Stimulated activated CD4-positive, alpha-beta T cell treated with anti-CD3 and anti-CD28 coated beads, Interleukin-4, amount 100 ng/mL, for 1 hour (primary cell): ENCODE results near the gene NFS1.

Experiments
- DNase-seq: peaks from one replicate; pipeline ENCODE4 v3.0.0-alpha.2; 2020

NFS1 gene

DNA sequence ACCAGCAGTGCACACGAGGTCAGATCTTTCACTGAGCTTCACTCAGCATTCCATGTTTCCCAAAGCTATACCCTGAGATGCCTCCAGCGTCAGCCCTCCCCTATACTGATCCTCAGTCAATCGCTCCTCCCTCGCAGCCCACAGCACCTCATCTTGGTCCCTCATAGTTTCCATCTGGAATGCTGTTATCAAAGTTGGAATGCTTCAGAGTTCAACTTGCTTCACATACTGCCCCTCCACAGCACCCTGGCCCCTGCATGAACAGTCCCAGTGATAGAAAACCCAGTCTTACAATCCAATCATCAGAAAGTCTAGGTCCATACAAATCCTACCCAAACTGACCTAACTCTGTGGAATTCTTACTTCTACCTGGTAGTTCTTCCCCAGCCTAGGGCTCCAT is 63.5 kb downstream of the NFS1 start:
- no peak for DNase-seq

DNA sequence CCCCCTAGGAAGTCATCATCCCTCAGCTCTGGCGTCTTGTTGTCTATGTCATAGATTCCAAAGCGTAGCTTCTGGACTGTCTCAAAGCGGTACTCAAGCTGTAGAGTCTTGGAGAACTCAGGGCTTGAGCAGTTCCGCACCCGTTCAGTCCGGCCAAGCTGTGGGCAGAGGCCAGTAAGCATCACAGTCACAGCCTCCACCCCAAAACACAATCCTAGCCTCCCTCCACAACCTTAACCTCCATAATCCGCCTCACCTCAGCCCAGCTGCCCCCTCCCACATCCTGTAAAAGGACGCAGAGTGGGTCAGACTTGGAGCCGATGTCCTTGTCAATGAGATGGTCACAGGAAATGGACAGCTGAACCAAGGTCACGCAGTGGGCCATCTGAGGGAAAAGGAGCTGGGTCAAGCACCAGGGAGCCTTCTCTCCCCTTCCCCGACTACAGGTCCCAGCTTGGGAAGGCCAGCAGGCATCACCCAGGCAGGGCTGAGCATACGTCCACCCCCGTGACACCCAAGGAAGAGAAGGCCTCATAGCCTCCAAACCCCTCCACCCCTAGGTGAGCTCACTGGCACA is 66.5 kb downstream of the NFS1 start:
- DNase-seq, result no peak

DNA sequence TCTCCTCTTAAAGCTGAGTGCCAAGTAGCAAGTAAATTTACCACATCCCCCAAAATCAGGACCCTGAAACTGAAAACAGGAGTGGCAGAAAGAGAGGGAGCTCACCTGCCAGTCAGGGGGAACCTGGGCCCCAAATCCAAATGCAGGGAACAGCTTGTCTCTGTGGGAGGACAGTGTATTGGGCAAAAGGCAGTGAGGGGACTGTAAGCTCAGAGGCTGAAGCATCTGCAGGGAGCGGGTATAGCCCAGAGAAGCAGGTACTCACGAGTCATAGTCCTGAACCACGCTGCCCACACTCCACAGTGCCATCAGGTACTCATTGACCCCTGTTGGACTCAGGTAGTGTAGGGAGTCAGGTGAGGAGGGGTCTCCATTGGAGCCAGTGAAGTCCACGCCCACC is 68.5 kb downstream of the NFS1 start:
- DNase-seq, result no peak

DNA sequence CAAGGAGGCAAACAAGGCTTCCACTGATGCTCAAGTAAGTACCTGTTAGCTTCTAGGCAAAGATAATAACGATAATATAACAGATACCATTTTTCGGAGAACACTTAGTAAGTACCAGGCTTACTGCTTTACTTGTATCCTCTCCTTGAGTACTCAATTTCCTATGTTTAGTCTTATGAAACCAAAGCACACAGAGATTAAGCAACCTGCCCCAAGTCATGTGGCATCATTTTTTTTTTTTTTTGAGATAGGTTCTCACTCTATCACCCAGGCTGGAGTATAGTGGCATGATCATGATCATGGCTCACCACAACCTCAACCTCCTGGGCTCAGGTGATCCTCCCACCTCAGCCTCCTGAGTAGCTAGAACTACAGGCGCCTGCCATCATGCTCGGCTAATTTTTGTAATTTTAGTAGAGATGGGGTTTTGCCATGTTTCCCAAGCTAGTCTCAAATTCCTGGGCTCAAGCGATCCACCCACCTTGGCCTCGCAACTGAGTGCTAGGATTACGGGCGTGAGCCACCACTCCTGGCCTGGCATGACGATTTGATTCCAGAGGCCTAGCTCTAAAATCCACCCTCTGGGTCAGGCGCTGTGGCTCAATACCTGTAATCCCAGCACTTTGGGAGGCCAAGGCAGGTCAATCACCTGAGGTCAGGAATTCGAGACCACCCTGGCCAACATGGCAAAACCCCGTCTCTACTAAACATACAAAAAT is 69.6 kb downstream of the NFS1 start:
- DNase-seq, result no peak

DNA sequence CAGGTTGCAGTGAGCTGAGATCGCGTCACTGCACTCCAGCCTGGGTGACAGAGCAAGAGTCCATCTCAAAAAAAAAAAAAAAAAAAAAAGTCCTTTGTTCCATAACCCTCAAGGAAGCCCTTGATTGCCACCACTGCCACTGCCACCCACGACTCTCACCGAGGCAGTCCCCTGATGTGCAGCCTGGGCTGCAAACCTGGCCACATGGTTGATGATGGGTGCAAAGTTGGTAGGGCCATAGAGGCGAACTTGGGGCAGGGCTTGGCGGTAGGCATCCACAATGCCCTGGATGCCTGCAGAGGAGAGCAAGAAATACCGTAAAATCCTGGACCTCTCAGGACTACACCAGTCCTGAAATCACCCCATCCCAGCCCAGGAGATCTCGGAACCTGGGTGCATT is 72.0 kb downstream of the NFS1 start:
- no peak for DNase-seq

DNA sequence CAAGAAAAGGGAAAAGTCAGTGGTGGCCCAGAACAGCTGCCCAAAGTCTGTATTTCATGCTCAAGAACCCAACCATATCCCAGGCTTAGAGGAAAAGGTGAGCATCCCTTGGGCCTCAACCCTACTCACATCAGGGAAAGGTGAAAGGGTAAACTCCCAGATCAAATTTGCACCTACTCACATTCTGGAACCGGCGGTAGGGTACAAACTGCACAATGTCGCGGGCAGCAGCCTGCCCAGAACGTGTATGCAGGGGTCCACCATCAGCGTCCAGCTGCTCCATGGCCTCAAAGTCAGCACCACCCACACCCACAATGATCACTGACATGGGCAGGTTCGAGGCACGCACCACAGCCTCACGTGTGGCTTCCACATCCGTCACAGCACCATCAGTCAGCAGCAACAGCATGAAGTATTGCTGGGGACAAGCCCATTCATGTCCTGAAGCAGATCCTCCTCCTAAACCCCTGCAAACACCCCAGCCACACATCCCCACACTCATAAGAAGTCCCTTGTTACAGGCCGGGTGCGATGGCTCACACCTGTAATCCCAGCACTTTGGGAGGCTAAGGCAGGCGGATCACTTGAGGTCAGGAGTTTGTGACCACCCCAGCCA is 72.7 kb downstream of the NFS1 start:
- DNase-seq, result no peak

DNA sequence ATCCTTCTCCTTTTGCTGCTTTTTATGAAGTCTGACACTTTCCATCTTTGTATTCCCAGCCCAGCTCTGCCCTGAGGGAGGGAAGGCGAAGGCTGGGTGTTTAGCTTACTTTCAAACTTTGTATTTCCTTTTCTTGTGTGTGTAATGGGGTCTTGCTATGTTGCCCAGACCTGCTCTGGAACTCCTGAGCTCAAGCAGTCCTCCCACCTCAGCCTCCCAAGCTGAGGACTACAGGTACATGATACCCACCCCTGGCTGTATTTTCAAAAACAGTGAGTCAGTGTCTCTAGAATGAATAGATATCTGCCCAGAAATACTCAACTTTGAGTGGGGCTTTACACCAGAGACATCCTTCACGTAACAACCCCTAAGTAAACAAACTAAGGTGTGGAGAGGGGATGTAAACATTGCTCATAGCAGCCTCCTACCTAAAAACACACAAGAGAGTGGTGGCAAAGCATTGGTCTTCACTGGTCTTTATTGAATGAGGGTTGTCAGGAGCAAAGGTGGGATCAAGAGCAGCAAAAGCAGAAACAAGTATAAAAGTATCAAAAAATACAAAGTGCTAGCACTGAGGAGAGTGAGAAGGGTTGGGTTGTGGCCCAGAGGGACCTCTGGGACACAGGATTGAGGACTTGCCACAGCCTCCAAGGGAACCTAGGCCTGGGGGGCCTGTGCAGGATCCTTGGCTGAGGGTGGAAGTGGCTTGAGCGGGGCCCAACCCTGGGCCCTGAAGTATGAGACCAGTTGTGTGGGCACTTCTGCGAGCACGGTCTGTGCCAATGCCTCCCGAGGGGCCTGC is 73.4 kb downstream of the NFS1 start:
- no peak for DNase-seq

DNA sequence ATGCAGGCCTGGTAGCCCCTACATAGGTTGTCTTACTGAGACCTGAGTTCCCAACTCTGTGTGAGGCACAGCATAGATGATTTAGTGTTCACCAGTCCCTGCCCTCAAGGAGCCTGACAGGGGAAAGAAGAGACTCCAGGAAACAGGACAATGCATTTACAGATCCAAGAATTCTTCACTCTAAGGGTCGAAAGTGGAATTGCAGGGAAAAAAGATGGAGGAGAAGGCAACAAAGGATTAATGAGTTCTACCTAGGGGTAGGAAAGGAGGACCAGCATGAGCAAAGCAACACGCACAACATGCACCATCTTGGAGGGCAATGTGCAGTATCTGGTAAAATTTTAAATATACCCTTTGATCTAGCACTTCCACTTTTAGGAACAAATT is 77.6 kb downstream of the NFS1 start:
- no peak for DNase-seq

DNA sequence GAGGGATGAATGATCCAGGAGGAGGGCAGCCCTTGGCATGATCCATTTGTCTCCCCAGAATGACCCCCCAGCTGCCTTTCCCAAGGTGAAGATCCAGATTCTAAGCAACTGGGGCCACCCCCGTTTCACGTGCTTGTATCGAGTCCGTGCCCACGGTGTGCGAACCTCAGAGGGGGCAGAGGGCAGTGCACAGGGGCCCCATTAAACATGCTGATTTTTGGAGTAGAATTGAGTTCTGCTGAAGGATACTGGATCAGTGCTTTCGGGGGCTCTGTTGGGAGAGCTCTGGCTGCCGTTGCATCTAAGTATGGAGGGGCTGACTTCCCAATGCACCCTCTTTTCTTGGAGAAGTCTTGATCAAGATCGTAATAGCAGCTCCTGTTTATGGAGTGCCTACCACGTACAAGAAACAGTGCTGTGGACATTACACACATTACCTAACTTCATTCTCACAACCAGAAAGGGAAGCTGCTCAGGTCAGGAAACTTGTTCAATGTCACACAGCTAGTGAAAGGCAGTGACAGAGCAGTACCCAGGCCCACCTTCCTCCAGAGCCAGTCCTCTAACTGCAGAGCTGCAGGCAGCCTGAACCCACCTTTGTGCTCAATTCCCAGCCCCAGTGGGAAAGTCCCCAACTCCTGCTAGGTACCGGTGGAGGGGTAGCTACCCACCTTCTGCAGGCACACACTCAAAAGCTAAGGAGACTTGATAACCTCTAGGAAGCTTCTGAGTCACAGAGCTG is 78.2 kb downstream of the NFS1 start:
- DNase-seq, result no peak

DNA sequence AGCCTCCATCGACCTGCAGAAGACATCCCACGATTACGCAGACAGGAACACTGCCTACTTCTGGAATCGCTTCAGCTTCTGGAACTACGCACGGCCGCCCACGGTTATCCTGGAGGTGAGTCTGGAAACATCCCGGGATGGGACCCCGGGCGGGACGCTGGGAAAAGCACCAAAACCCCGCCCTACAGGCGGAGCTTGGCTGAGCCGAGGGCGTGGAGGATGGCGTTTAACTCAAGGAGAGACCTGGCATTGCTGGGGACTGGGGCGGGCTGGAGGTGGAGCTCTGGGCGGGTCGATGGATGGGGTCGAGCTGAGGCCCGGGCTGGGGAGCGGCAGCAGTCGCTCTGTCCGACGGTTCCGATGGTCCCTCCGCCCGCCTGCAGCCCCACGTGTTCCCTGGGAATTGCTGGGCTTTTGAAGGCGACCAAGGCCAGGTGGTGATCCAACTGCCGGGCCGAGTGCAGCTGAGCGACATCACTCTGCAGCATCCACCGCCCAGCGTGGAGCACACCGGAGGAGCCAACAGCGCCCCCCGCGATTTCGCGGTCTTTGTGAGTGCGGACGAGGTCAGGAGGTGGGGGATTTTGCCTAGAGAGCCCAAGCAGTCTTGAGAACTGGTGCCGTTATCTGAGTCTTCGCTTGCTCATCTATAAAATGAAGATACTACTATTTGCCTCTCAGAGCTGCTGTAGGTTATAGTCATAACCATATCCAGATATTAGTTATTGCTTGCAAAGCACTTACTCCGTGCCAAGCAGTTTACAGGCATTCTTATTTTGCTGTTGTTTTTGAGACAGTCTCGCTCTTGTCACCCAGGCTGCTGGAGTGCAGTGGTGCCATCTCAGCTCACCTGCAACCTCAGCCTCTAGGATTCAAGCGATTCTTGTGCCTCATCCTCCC is 79.7 kb downstream of the NFS1 start:
- DNase-seq, result peak; percentile 86

DNA sequence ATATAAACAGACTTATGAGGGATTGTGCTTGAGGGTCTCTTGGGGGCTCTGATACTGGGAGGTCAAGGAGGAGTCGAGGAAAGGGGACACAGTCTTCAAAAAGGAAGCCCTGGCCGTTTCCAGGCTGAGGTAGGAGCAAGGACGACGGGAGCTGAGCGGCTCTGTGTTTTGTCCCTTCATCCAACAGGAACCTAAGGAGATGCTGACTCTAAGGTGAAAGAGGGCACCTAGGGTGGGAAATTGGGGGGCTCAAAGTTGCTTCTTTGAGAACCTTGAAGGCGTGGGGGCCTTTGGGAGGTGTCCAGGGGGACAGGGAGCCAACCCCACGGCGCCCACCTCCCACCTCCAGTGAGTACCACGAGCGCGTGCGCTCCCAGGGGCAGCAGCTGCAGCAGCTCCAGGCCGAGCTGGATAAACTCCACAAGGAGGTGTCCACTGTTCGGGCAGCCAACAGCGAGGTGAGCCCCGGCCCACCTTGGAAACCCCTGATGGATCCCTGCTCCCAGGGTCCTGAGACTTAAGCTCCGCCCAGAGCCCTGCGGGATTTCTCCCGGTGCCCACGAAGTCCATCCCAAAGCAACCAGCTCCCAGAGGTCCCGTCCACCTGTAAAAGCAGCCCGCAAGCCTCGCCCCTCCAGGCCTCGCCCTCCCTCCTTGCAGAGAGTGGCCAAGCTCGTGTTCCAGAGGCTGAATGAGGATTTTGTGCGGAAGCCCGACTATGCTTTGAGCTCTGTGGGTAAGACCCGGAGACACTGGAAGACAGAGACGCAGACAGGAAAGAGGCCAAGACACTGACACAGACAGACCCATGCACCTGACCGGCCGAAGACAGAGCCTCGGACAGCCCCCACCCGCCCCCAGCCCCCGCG is 80.7 kb downstream of the NFS1 start:
- peak; percentile 15 for DNase-seq
